Measurements from ENCODE around the gene UNC13C. TPM values are rescaled to one million over a fixed set of nuclear protein-coding genes. Genes with fewer than 3 reads are reported as not detected.

UNC13C gene
- total RNA-seq, 1 donor from 2014 or later: 0.22 TPM

DNA sequence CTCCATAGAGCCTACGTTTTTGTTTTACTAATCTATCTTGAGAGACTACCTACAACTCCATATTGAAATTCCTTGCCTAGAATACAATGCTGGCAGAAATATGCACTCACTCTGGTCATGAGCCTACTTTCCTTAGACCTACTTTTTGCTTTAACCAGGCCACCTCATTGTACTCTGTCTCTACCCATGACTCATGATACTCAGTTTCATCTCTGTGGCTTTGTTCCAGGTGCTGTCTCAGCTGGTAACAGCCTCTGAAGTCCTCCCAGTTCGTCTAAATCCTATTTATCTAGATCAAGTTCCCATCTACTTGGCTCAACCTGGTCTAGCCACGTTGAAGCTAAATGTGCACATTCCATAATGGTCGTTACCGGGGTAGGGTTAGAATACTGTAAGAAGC is 682.1 kb downstream of the UNC13C start:
- no peak for DNase-seq
- TF ChIP-seq, protein P1, sequence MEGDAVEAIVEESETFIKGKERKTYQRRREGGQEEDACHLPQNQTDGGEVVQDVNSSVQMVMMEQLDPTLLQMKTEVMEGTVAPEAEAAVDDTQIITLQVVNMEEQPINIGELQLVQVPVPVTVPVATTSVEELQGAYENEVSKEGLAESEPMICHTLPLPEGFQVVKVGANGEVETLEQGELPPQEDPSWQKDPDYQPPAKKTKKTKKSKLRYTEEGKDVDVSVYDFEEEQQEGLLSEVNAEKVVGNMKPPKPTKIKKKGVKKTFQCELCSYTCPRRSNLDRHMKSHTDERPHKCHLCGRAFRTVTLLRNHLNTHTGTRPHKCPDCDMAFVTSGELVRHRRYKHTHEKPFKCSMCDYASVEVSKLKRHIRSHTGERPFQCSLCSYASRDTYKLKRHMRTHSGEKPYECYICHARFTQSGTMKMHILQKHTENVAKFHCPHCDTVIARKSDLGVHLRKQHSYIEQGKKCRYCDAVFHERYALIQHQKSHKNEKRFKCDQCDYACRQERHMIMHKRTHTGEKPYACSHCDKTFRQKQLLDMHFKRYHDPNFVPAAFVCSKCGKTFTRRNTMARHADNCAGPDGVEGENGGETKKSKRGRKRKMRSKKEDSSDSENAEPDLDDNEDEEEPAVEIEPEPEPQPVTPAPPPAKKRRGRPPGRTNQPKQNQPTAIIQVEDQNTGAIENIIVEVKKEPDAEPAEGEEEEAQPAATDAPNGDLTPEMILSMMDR (IDR thresholded peaks at IDR 0.05; ENCODE audit: borderline replicate concordance): no peak
- Histone ChIP-seq H3K4me3 (no peak overlapping the region), H3K9me3 (replicated peaks) (no peaks in the 10 kb centered on the region), H3K27ac (replicated peaks) (no peak overlapping the region), H3K36me3 (no peaks in the 10 kb centered on the region), H3K4me1 (no peaks in the 10 kb centered on the region), H3K27me3 (ENCODE audit: low read depth) (no peaks in the 10 kb centered on the region)
- intact Hi-C loops (cut with micrococcal nuclease): no loop called here

DNA sequence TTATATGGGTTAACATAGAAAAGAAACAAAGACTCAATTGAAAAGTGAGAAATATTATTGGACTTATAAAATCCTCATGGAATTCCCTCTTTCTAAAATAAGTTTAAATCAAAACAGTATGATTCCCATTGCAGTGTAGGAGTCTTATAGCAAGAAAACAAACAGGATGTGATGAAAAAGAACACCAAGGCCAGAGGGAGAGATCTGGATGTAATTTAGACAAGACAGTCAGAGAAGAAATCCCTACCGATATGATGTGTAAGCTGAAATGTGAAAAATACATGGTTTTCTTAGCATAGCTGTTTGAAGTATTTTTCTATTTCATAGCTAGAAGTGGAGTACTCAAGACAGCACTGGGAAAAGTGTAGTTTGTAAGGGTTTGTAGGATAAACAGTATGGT is 697.0 kb downstream of the UNC13C start:
- no peak overlapping the region for H3K27ac ChIP-seq (replicated peaks)
- H3K4me3 ChIP-seq: no peak overlapping the region
- no peaks in the 10 kb centered on the region for H3K4me1 ChIP-seq
- no peaks in the 10 kb centered on the region for H3K36me3 ChIP-seq
- no peak for DNase-seq
- no peaks in the 10 kb centered on the region for H3K27me3 ChIP-seq (ENCODE audit: low read depth)
- intact Hi-C loops (cut with micrococcal nuclease): no loop called here
- TF ChIP-seq, protein P1 (IDR thresholded peaks at IDR 0.05; ENCODE audit: borderline replicate concordance): no peak
- peaks cover 44% of the 10 kb centered on the region for H3K9me3 ChIP-seq (replicated peaks)

DNA sequence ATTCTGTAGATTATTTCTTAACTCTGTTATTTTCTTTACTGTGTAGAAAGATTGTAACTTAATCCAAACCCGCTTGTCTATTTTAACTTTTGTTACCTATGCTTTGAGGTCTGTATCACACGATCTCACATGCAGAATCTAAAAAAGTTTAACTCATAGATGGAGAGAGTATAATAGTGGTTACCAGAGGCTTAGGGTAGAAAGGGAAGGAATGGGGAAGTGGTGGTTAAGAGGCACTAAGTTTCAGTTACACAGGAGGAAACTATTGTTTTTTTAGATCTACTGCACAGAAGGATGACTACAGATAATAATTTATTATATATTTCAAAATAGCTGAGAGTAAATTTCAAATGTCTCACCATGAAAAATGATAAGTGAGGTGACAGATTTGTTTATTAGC is 703.3 kb downstream of the UNC13C start:
- no peaks in the 10 kb centered on the region for H3K9me3 ChIP-seq (replicated peaks)
- H3K4me1 ChIP-seq: no peaks in the 10 kb centered on the region
- TF ChIP-seq, protein P1 (IDR thresholded peaks at IDR 0.05; ENCODE audit: borderline replicate concordance): no peak
- no peak overlapping the region for H3K4me3 ChIP-seq
- H3K27me3 ChIP-seq (ENCODE audit: low read depth): no peaks in the 10 kb centered on the region
- H3K36me3 ChIP-seq: no peaks in the 10 kb centered on the region
- intact Hi-C loops (cut with micrococcal nuclease): no loop called here
- DNase-seq: no peak
- H3K27ac ChIP-seq (replicated peaks): no peak overlapping the region

Other genes with a start within 250 kb of the UNC13C start
- gene WDR72, start 218.8 kb upstream of the UNC13C start, total RNA-seq: not detected